ENCODE results near the gene CLCF1. TPM values are rescaled to one million over a fixed set of nuclear protein-coding genes. Genes with fewer than 3 reads are reported as not detected.

The CLCF1 gene
- total and polyA plus RNA-seq, 2 of the 13 experiments (the other 11 are each of a cell fraction or from before 2014, with no cell fraction given): 0.49 to 0.78 TPM

- TF ChIP-seq EP300 (IDR thresholded peaks at IDR 0.05; ENCODE audit: low read depth in 2 of 2, low read length in 2 of 2) (peak; percentile 49 to 65; a peak in 3 of 4 replicates), EP300 (CRISPR knock-in tag; IDR thresholded peaks at IDR 0.05; ENCODE audit: borderline replicate concordance) (peak; percentile 69), ZNF670 (CRISPR knock-in tag; IDR thresholded peaks at IDR 0.05; ENCODE audit: borderline replicate concordance) (no peak), ZNF350 (CRISPR knock-in tag; IDR thresholded peaks at IDR 0.05; ENCODE audit: borderline replicate concordance, low read depth) (peak; percentile 58; the same call in 1 of the 2 replicates), PHF21A (CRISPR knock-in tag; IDR thresholded peaks at IDR 0.05) (peak; percentile 48), RBM39 (IDR thresholded peaks at IDR 0.05; ENCODE audit: low read depth, low read length, poor library complexity, severe bottlenecking) (no peak), CREB3 (CRISPR knock-in tag; IDR thresholded peaks at IDR 0.05) (no peak), HDAC2 (CRISPR knock-in tag; IDR thresholded peaks at IDR 0.05) (peak; percentile 77), ZSCAN25 (CRISPR knock-in tag; IDR thresholded peaks at IDR 0.05) (peak; percentile 49; the same call in 1 of the 2 replicates)
Observed at GRCh38 chr11:67354075-67355022, 19.0 kb downstream of the CLCF1 start (continued).

Data from HepG2 (cell line).